CD4-positive, alpha-beta T cell treated with Interferon alpha-2 for 1 hour (primary cell): ENCODE results near the gene CEP164.
"Not testable (repeated sequence)": the region's sequence is repeated elsewhere in the genome, so short reads cannot be mapped to it uniquely, and the experiment has no call there.

Experiments
- DNase-seq, 2 donors: peaks; one replicate each; pipeline ENCODE4 v3.0.0-alpha.2; 2020 to 2022

The CEP164 gene

DNA sequence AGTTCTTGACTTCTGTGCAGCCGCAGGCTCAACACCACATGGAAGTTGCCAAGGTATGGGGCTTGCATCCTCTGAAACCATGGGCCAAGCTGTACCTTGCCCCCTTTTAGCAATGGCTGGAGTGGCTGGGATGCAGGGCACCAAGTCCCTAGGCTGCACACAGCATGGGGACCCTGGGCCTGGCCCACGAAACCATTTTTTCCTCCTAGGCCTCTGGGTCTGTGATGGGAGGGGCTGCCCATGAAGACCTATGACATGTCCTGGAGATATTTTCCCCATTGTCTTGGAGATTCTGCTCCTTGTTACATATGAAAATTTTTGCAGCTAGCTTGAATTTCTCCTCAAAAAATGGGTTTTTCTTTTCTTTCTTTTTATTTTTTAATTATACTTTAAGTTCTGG is 71.0 kb downstream of the CEP164 start:
- DNase-seq, result not testable (repeated sequence)

DNA sequence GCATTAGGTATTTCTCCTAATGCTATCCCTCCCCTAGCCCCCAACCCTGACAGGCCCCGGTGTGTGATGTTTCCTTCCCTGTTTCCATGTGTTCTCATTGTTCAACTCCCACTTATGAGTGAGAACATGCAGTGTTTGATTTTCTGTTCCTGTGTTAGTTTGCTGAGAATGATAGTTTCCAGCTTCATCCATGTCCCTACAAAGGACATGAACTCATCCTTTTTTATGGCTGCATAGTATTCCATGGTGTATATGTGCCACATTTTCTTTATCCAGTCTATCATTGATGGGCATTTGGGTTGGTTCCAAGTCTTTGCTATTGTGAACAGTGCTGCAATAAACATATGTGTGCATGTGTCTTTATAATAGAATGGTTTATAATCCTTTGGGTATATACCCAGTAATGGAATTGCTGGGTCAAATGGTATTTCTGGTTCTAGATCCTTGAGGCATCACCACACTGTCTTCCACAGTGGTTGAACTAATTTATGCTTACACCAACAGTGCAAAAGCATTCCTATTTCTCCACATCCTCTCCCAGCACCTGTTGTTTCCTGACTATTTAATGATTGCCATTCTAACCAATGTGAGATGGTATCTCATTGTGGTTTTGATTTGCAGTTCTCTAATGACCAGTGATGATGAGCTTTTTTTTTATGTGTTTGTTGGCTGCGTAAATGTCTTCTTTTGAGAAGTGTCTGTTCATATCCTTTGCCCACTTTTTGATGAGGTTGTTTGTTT is 71.6 kb downstream of the CEP164 start:
- DNase-seq, result not testable (repeated sequence)

DNA sequence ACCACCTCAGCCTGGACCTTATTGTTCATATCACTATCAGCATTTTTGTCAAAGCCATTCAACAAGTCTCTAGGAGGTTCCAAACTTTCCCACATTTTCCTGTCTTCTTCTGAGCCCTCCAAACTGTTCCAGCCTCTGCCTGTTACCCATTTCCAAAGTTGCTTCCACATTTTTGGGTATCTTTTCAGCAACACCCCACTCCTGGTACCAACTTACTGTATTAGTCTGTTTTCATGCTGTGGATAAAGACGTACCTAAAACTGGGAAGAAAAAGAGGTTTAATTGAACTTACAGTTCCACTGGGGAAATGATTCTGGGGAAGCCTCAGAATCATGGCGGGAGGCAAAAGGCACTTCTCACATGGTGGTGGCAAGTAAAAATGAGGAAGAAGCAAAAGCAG is 78.2 kb downstream of the CEP164 start:
- not testable (repeated sequence) for DNase-seq

DNA sequence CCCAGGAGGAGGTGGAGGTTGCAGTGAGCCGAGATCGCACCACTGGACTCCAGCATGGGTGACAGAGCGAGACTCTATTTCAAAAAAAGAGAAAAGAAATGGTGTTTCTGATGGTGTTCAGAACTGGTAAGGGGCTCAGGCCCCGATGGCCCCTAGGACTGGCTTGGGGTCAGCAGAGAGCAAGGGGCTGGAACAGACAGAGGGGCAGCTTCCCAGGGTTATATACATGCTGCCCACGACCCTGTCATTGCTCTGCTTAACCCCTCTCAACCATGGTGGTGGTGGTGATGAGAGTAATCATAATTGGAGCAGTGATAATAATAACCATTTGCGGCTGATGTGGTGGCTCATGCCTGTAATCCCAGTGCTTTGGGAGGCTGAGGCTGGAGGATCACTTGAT is 79.4 kb downstream of the CEP164 start:
- DNase-seq, result no peak

DNA sequence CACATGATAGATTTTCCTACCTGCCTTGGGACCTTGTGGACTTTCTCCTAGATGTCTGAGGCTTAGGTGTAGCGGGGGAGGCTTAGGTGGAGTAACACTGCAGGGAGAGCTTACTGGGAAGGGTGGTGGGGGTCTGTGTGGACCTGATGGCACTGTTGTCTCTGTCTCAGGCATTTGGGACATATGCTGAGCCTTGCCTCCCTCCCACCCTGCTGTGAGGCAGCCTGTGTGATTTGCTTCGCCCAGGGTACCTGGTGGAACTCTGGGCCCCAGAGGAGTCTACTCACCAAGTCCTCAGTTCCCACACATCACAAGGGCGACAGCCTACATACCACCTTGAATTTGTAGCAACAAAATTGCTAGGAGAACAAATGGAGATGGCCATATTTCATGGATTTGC is 80.7 kb downstream of the CEP164 start:
- no peak for DNase-seq

DNA sequence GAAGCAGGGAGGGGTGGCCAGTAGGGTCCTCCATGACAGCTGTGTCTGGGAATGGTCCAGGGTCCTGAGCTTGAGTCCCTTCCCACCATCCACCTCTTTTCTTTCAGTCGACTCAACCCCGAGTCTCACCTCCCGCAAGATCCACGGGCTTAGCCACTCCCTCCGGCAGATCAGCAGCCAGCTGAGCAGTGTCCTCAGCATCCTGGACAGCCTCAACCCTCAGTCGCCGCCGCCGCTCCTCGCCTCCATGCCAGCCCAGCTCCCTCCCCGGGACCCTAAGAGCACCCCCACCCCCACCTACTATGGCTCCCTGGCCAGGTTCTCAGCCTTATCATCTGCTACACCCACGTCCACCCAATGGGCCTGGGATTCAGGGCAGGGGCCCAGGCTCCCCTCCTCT is 81.9 kb downstream of the CEP164 start:
- DNase-seq, result no peak

DNA sequence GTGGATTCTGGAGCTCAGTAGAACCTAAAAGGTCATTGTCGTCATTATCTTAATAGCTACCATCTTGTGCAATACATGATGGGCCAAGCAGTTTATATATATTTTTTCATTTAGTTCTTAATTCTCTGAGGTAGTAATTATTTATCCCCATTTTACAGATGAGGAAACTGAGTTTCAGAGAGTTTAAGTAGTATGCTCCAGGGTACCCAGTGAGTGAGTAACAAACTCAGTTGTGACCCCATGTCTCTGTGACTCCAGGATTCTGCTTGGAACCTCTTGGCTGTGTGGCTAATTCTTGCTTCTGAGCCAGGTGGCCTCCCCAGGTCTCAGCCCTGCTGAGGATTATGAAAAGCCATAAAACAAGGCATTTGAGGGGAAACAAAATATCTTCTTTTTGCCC is 82.6 kb downstream of the CEP164 start:
- DNase-seq, result no peak

DNA sequence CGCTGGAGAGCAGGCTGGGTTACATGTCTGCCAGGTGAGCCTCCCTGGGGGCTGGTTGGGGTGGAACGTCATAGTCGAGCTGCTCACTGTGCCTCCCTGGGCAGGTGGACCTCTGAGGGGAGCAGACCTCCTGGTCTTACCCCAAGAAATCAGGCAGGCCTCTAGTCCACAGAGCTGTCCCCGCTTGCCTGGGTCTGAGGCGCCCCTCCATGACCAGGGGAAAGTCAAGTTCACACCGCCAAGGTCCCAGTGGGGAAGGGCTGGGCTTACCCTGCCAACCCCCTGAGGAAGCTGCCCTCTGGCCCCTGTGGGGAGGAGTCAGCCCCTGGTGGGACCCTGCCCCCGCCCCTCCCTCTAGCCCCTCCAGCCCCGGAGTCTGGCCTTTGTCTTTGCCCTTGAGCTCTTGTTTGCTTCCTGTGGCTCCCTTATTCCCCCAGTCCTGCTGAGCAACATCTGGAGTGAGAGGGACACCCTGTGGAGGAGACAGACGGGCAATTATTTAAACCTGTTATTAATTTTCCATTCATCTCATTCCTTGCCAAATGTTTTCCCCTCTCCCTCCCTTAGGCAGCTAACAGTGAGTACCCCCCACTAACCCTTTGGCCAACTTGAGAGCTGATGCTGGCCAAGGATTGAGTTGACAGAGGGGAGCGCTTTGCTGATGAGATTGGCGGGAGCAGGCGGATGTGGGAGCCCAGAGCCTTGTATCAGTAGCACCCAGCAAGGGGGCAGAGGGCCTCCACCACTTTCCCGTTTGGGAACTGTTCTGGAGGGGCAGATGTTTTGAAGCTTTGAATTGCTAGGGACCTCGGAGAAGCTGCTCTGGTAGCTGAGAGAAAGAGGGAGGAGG is 83.4 kb downstream of the CEP164 start:
- no peak for DNase-seq

DNA sequence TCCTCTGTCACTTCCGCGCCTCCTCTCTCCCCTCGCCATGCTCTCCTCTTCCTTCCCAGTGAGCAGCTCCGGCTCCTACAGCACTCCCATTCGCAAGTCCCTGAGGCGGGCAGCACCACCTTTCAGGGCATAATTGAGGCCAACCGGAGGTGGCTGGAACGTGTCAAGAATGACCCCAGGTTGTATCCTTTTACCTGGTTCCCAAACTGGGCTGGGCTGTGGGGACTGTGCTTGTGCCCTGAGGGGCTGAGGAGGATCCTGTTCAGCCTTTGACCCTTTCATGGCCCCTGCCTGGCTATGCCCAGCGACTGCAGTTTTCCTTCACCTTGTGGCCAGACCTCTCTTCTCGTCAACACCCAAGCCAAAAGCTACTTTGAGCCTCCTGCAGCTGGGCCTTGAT is 84.1 kb downstream of the CEP164 start:
- DNase-seq, result no peak

DNA sequence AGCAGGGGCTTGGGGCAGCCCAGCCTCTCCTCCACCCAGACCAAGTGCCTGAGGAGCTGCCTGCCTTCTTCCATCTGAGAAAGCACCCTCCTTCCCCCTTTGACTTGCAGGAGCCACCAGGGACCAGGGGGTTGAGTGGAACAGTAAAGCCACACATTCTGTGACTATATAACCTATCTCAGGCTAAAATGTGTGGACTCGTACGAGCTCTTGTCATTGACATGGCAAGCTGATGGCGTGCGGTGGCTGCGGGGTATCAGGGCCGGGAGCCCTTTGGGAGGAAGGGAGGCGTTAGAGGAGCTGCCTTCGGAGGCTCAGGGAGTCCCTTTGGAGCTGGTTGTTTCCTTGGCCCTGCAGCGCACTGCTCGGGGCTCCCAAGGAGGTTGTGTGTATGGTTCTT is 84.5 kb downstream of the CEP164 start:
- no peak for DNase-seq

DNA sequence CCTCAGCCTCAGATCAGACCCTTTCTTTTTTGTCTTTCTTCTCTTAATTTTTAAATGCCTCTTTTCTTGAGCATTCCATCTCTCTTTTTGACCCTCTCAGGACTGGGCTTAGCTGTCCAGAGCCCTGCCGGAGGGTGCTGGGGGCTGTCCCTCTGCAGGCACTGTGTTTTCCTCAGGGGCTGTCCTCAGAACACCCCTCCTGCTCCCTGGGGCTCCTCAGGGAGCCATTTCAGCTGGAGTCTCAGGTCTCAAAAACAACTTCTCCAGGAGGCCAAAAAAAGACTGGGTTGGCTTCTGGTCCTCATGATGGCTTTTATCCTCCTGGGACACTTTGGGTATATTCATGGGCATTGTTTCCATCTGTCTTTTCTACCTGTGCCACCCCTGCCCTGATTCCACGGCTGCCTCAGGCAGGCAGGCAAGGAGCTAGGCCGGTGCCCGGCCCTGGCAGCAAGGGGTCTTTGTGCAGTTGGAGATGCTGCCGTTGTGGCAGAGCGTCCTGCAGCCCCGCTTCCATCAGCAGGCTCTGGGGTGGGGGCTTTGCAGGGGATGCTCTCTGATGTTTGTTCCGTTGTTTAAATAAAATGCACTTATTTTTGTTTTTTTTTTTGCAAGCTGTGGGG is 85.1 kb downstream of the CEP164 start:
- no peak for DNase-seq

DNA sequence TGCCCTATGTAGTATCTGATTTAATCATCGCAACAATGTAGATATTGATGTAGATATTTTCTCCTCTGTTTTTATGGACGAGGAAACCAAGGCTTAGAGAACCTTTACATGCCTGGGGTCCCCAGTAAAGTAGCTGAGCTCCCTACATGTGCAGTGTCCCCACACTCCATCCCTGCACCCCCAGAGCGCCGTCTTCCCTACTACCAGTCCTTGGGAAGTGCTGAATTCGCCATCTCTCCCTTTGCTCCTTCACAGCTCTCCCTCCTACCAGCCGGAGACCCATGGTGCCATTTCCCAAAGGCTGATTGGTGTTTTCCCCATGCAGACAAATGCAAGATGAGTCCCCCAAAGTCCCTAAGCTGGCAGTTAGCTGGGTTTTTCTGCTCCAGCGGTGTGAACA is 86.0 kb downstream of the CEP164 start:
- no peak for DNase-seq

DNA sequence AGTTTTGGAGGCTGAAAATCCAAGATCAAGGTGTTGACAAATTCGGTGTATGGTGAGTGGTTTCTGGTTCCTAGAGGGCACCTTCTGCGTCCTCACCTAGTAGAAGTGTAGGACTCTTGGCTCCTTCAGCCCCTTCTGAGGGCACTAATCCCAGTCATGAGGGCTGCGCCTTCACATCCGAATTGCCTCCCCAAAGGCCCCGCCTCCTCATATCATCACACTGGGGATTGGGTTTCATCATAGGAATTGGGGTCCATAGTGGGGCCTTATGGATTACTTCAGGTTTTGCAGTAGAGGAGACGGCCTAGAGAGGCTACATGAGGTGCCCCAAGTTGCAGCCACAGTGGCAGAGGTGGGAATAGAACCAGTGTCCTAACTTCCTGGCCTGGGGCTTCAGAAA is 87.1 kb downstream of the CEP164 start:
- no peak for DNase-seq

DNA sequence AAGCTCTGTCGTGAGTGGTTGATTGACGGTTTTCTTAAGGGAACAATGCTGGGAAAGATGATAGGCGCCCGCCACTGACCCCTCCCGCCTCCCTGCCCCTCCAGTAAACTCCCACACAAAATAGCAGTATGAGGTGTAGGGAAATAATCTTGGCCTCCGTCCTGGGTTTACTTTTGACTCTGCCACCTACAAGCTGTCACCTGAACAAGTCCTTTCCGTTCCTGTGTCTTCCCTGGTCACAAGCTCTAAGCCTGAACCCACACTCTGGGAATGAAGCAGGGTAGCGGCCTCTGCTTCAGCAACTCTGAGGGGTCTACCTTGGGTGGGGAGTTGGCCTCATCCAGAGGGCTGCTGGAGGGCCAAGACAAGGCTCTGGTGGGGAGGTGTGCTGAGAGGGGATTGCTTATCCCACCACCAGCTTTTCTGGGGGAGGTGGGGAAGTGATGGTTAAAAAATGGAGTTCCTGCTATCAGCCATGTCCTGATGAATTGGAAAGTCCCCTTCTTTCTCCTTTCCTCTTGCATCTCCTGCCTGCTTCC is 87.8 kb downstream of the CEP164 start:
- DNase-seq, result no peak

DNA sequence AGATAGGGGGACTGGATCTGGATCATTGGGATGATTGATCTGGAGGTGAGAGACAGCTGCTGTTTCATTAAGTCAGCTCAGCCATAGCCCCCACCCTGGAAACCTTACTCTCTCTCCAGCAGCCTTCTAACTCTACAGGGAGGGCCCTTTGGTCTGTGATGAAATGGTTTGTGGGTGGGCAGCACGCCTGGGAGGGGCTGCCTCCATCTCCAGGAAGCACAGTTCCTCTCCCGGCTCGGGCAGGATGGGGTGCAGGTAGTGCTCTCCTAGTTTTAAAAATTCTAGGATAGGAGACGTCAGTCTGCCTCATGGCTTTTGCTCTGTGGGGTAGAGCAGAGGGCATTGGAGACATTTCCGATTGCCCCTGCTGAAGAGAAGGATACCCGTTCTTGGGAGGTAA is 89.7 kb downstream of the CEP164 start:
- DNase-seq, result no peak

DNA sequence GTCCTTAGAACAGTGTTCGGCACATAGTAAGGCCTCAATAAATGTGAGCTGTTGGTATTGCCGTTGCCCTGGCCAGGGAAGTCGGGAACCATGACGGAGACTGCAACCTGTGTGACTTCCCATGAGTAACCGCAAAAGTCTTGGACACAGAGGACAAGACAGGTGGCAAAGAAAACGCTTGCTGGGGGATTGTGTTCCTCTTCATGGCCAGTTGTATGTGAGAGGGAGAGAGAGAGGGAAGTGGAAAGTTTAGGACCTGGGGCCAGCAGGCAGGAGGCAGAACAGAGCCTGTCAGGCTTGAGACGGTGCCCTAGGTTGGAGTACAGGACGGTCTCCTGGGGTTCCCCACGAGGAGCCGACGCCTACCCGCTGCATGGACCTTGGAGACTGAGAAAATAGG is 90.2 kb downstream of the CEP164 start:
- no peak for DNase-seq

DNA sequence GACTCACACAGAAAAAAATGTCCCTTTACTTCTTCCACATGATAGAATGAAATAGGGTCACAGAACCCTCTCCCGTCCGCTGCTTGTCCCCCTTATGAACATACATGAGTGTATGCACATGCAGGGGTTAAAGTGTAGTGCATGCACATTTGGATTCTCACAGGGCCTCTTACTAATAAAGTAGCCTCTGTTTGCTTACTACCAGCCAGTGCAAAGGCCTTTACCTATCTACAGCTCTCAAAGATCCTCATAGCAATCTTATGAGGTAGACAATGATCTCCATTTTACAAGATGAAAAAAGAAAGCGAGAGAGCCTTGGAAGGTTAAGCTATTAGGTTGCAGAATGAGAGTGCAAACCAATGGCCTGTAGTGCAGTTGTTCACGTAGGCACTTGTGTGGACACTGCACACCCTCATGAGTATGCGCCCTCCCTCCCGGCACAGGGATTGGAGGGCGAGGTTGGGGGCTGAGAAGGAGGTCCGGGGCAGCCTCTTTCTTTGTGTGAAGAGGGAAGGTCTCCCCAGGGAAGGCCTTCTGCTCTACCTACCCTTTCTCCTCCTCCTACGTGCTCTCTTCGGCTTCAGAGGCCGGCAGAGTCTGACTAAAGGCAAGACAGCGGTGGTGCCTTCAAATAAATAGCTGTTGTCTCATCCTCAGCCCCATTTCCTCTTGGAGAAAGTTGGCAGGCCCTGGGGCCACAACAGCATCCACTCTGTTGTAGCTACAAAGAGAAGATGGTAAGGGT is 91.3 kb downstream of the CEP164 start:
- no peak for DNase-seq

DNA sequence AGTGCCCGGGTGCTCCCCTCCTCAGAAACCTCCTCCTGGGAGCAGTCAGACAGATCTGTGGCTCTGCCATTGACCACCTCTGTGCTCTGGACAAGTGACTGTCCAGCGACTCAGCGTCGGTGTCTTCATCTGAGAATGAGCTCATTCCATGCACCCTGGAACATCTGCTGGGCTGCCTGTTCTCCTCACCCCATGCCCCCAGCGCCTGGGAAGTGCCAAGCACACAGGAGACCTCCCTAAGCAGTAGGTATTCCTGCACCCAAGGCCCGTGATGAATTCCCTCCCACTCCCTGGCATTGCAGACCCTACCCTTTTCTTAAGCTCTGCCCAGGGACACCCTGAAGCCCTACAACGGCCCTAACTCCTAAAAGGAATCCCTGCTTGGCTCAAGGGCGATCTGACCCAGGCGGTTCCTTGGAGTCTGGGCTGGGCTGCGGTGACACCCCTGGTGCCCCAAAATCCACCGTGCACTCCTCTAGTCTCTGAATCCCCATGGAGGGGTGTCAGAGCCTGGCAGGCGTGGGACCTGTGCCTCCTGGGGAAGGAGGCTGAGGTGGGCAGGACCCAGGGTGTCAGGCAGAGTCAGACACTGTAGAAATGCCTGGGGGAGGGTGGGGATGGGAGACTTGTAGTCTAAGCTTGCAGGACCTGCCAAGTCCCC is 92.0 kb downstream of the CEP164 start:
- DNase-seq, result no peak

DNA sequence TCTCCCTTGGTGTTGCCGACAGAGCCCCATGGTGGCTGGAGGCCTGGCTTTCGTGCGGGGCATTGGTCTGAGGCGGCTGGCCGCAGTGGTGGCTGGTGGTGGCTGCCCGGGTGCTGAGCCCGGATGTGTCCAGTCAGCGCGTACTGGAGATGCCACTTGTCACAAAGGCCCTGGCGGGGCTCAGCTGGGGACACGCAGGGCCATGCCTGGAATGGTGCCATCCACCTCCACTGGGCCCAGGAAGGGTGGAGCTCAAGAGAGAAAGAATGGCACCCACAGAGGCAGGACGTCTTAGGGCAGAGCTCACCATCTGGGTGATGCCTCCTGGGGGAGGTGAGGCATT is 92.5 kb downstream of the CEP164 start:
- DNase-seq, result no peak

DNA sequence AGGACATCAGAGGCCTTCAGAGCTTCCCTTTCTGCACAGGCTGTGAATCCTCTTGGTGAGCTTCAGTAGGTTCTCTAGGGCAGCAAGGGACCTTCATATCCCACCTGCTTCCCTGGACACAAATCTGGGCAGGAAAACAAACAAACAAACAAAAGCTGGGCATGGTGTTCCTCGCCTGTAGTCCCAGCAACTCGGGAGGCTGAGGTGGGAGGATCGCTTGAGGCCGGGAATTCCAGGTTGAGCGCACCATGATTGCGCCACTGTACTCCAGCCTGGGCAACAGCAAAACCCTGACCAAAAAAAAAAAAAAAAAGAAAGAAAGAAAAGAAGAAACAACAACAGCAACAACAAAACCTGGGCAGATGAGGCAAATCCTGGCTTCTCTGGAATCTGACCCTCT is 92.9 kb downstream of the CEP164 start:
- no peak for DNase-seq

DNA sequence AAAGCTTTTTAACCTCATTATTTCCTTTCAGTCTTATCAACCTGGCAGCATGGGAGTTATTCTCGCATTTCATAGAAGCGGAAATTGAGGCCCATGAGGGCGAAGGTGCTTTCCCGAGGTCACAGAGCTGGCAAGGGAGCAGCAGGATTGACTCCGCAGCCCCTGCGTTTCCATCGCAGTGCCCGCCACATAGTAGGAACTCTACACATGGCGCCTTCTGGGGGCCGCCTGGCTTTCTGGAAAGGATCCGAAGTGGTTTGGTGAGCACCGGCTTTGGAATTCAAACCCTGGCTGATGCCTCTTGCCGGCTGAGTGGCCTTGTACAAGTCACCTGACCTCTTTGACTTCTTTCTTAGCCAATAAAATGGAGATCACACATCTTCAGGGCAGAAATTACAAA is 93.4 kb downstream of the CEP164 start:
- no peak for DNase-seq

DNA sequence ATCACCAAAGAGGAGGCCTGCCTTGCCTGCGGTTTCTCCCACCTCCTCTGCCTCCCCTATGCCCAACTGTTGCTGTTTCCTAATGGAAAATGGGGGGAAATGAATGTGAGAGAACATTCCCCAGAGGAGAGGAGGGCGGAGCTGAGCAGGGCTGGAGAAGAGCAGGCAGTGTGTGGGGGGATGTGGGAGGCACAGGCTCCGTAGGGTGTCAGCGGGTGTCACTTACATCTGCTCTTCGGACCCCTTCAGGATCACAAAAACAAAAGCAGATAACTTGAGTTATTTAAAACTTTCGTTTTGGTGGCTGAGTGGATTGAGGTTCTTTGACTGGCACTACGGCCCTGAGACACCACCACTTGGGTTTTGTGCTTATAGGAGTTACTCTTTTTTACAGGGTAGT is 93.8 kb downstream of the CEP164 start:
- no peak for DNase-seq
